OCI-LY1 (cell line): Measurements from ENCODE around the gene ZZZ3.

Source experiments
- EZH2 ChIP-seq: fragments of 200-600 bp; sonication (generic), shearing (Covaris generic); IDR thresholded peaks from 2 replicates; pipeline ENCODE4 v1.8.0; 2017; ENCODE audit warnings: borderline replicate concordance, mixed run types, mild to moderate bottlenecking, antibody characterized with exemption, low read length, moderate library complexity, mixed read lengths
- TF ChIP-seq, protein P1 (sequence below): fragments of 200-600 bp; sonication (generic), shearing (Covaris generic); IDR thresholded peaks from 2 replicates; pipeline ENCODE4 v1.5.1; 2017; ENCODE audit warnings: mild to moderate bottlenecking, antibody characterized with exemption, low read length, moderate library complexity, mixed read lengths

DNA sequence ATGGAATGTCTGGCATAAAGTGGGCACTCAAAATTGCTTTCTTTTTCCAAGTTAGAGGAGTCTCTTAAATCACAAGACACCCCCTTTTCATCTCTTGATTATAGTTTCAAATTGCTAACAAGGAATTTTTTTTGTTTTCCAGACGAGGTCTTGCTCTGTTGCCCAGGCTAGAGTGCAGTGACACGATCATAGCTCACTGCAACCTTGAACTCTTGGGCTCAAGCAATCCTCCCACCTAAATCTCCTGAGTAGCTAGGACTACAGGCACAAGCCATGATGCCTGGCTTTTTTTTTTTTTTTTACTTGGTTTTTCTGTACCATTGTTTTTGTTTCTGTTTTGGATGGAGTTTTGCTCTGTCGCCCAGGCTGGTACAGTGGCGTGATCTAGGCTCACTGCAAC lies 20.8 kb downstream of the ZZZ3 start:
- TF ChIP-seq, protein P1, sequence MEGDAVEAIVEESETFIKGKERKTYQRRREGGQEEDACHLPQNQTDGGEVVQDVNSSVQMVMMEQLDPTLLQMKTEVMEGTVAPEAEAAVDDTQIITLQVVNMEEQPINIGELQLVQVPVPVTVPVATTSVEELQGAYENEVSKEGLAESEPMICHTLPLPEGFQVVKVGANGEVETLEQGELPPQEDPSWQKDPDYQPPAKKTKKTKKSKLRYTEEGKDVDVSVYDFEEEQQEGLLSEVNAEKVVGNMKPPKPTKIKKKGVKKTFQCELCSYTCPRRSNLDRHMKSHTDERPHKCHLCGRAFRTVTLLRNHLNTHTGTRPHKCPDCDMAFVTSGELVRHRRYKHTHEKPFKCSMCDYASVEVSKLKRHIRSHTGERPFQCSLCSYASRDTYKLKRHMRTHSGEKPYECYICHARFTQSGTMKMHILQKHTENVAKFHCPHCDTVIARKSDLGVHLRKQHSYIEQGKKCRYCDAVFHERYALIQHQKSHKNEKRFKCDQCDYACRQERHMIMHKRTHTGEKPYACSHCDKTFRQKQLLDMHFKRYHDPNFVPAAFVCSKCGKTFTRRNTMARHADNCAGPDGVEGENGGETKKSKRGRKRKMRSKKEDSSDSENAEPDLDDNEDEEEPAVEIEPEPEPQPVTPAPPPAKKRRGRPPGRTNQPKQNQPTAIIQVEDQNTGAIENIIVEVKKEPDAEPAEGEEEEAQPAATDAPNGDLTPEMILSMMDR: no peak
- no peak for TF ChIP-seq EZH2
